Upper lobe of right lung (tissue), 1 donor: ENCODE measurements around the gene COL9A1. TPM values are rescaled to one million over a fixed set of nuclear protein-coding genes. Genes with fewer than 3 reads are reported as not detected.

Experiments used
- ATAC-seq: fragments of 200-7000 bp; cut with Tn5 transposase; one replicate; pipeline ENCODE4 v1.9.1; 2020; ENCODE audit warnings: mild to moderate bottlenecking, moderate library complexity
- DNase-seq: peaks from one replicate; pipeline ENCODE4 v3.0.0-alpha.2; 2020
- H3K27ac ChIP-seq: fragments of 200-600 bp; one replicate; pipeline ENCODE4 v1.8.0; 2022
- H3K27me3 ChIP-seq: fragments of 200-600 bp; one replicate; pipeline ENCODE4 v1.8.0; 2022; ENCODE audit warnings: mild to moderate bottlenecking
- H3K36me3 ChIP-seq: fragments of 200-600 bp; one replicate; pipeline ENCODE4 v1.8.0; 2022
- H3K4me1 ChIP-seq: fragments of 200-600 bp; one replicate; pipeline ENCODE4 v1.8.0; 2022
- H3K4me3 ChIP-seq: fragments of 200-600 bp; one replicate; pipeline ENCODE4 v1.8.0; 2022; ENCODE audit warnings: mild to moderate bottlenecking
- H3K9me3 ChIP-seq: fragments of 200-600 bp; one replicate; pipeline ENCODE4 v1.8.0; 2022
- CTCF ChIP-seq: fragments of 200-600 bp; IDR thresholded peaks from one replicate; pipeline ENCODE4 v1.8.0; 2022; ENCODE audit warnings: antibody characterized with exemption
- intact Hi-C: fragments of 100-400 bp; cut with DNase I; formaldehyde crosslinking; loops from one replicate; pipeline ENCODE4 v1.11.0; 2022
- total RNA-seq: library from RNA; stranded (reverse); fragmentation: NEBNext Ultra II Directional; extraction: Animal tissue kit (Norgen Biotek cat#: 25700); gene quantifications from one replicate; pipeline ENCODE4 v1.2.1, GENCODE V29; 2021
- donor health status: DM: no; HTN: yes; CAD: no; lungs with severe emphysema.

COL9A1 gene
- total RNA-seq, 1 donor from 2014 or later: not detected

DNA sequence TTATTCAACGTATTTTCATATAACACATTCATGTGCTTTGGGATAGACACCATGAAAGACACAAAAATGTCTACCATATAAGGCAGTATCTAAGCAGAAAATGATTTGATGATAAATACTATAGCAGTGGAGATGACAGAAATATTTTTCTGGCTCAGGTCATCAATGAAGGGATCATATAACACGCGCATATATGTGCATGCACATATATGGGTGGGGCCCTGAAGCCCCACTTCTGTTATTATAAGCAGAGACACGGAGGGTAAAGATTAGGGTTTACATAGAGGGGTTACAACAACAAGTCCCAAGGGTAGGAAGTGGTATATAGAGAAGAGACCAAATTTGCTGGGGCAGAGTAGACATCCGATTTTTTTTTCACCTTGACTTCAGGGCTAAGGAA, 16.0 kb downstream of the COL9A1 start:
- intact Hi-C loops: no loop called here
- TF ChIP-seq CTCF: no peak
- no peak for DNase-seq
- Histone ChIP-seq H3K27me3 (peaks cover 43% of the 10 kb centered on the region), H3K4me3 (no peak overlapping the region), H3K4me1 (peaks cover 11% of the 10 kb centered on the region), H3K36me3 (no peaks in the 10 kb centered on the region), H3K9me3 (no peaks in the 10 kb centered on the region), H3K27ac (no peak overlapping the region)
- ATAC-seq: no peak

- Histone ChIP-seq H3K4me1 (peaks cover 11% of the 10 kb centered on the region), H3K9me3 (no peaks in the 10 kb centered on the region), H3K27me3 (peaks cover 56% of the 10 kb centered on the region), H3K27ac (no peak overlapping the region), H3K4me3 (no peak overlapping the region), H3K36me3 (no peaks in the 10 kb centered on the region)
- DNase-seq: no peak
- no peak for ATAC-seq
- intact Hi-C loops: no loop called here
- no peak for TF ChIP-seq CTCF
Observed at GRCh38 chr6:70285201-70285600, 17.7 kb downstream of the COL9A1 start.

DNA sequence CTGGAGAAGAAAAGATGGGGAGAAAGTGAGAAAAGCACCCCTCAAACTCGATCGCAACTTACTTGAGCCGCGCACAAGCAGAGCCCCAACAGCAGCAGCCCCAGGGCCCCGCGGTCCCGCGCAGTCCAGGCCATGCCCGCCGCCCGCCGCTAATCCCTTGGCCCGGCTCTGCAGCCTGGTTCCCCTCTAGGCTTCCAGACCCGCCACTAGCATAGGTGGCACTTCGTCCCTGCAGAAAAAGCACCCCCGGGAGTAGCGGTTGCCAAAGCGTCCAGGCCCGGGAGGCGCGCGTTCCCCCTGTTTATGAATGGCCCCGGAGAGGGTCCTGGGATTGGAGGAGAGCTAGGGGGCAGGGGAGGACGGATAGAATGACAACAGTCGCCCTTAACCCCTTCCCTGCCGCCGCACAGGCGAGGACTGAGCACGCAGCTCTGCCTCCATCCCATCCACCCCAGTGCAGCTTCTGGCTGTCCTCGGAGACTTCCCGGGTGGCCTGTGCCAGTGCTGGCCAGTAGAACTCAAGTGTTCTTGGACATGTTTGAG, 19.9 kb downstream of the COL9A1 start:
- intact Hi-C loops: no loop called here
- ATAC-seq (peak; percentile 37), DNase-seq (no peak)
- no peaks in the 10 kb centered on the region for H3K9me3 ChIP-seq
- no peak for TF ChIP-seq CTCF
- peaks cover 11% of the 10 kb centered on the region for H3K4me1 ChIP-seq
- H3K4me3 ChIP-seq: no peak overlapping the region
- peaks cover 53% of the 10 kb centered on the region for H3K27me3 ChIP-seq
- H3K36me3 ChIP-seq: no peaks in the 10 kb centered on the region
- H3K27ac ChIP-seq: no peak overlapping the region

GRCh38 chr6:70282312-70282918, 20.5 kb downstream of the COL9A1 start:
- intact Hi-C loops: no loop called here
- TF ChIP-seq CTCF: no peak
- H3K9me3 ChIP-seq: no peaks in the 10 kb centered on the region
- no peak overlapping the region for H3K4me3 ChIP-seq
- no peak overlapping the region for H3K27ac ChIP-seq
- H3K36me3 ChIP-seq: no peaks in the 10 kb centered on the region
- DNase-seq (no peak), ATAC-seq (peak; percentile 17)
- peaks cover 11% of the 10 kb centered on the region for H3K4me1 ChIP-seq
- peaks cover 53% of the 10 kb centered on the region for H3K27me3 ChIP-seq

- ATAC-seq (no peak), DNase-seq (no peak)
- no peak overlapping the region for H3K4me3 ChIP-seq
- H3K4me1 ChIP-seq: peaks cover 11% of the 10 kb centered on the region
- H3K36me3 ChIP-seq: no peaks in the 10 kb centered on the region
- H3K27ac ChIP-seq: no peak overlapping the region
- no peak for TF ChIP-seq CTCF
- H3K9me3 ChIP-seq: no peaks in the 10 kb centered on the region
- intact Hi-C loops: no loop called here
- H3K27me3 ChIP-seq: peaks cover 50% of the 10 kb centered on the region
Observed at GRCh38 chr6:70281923-70282311, 21.0 kb downstream of the COL9A1 start.

DNA sequence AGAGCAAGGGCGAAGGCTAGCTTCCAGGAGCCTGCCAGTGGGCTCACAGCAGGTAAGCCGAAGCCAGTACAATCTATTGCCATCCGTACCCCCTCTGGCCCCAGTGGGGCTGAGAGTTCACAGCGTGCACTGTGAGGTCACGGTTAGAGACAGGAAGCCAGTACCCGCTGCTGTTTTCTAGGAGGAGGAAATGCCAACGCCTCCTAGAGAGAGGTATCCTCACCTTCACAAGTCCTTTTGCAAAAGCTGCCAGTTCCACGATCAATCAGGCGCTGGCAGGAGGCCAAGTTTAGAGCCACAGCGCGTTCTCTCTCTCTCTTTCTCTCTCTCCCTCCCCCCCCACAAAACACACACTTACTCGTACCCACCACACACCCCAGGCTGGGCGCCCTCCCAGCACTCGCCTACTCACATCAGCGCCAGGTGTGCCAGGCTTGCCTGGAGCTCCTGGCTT, 22.5 kb downstream of the COL9A1 start:
- Histone ChIP-seq H3K36me3 (no peaks in the 10 kb centered on the region), H3K9me3 (no peaks in the 10 kb centered on the region), H3K4me3 (no peak overlapping the region), H3K27me3 (peaks cover 44% of the 10 kb centered on the region), H3K4me1 (peaks cover 11% of the 10 kb centered on the region), H3K27ac (no peak overlapping the region)
- intact Hi-C loops: no loop called here
- ATAC-seq (peak; percentile 41), DNase-seq (no peak)
- no peak for TF ChIP-seq CTCF
